Activated CD8-positive, alpha-beta T cell treated with anti-CD3 and anti-CD28 coated beads for 36 hours (primary cell): ENCODE measurements around the gene IFNL1. TPM values are rescaled to one million over a fixed set of nuclear protein-coding genes. Genes with fewer than 3 reads are reported as not detected.

Source experiments
- ATAC-seq: fragments of 200-7000 bp; cut with Tn5 transposase; one replicate; pipeline ENCODE4 v1.10.0; 2021; ENCODE audit warnings: mild to moderate bottlenecking, moderate library complexity
- CTCF ChIA-PET: fragments of 350-600 bp; sonication (Branson Sonifier 250); formaldehyde crosslinking; loops from one replicate; lab custom pipeline; 2021; ENCODE audit warnings: antibody characterized with exemption; lab: Charles Lee
- POLR2A ChIA-PET: fragments of 350-600 bp; sonication (Branson Sonifier 250); formaldehyde crosslinking; loops from one replicate; lab custom pipeline; 2021; ENCODE audit warnings: antibody characterized with exemption; lab: Charles Lee
- DNase-seq: peaks from one replicate; pipeline ENCODE4 v3.0.0-alpha.2; 2020
- H3K27ac Mint-ChIP-seq: one replicate; pipeline ENCODE4 v1.8.0; 2021; ENCODE audit warnings: mild to moderate bottlenecking, mixed read lengths
- H3K27me3 Mint-ChIP-seq: one replicate; pipeline ENCODE4 v1.8.0; 2021; ENCODE audit warnings: mixed read lengths
- H3K36me3 Mint-ChIP-seq: one replicate; pipeline ENCODE4 v1.8.0; 2021; ENCODE audit warnings: low read depth, mixed read lengths
- H3K4me1 Mint-ChIP-seq: one replicate; pipeline ENCODE4 v1.8.0; 2021; ENCODE audit warnings: low read depth, mixed read lengths
- H3K4me3 Mint-ChIP-seq: one replicate; pipeline ENCODE4 v1.8.0; 2021; ENCODE audit warnings: mild to moderate bottlenecking, moderate library complexity, mixed read lengths
- H3K9me3 Mint-ChIP-seq: one replicate; pipeline ENCODE4 v1.8.0; 2021; ENCODE audit warnings: mixed read lengths
- intact Hi-C: fragments of 100-400 bp; cut with micrococcal nuclease; formaldehyde crosslinking; loops from one replicate; pipeline ENCODE4 v1.10.0; 2022
- total RNA-seq, 2 experiments: library from RNA; stranded (reverse); gene quantifications; one replicate each; pipeline ENCODE4 v1.2.3, GENCODE V29; 2021
- TF ChIP-seq, protein P1 (sequence below): fragments of 200-600 bp; IDR thresholded peaks from one replicate; pipeline ENCODE4 v1.8.0; 2022; ENCODE audit warnings: antibody characterized with exemption, mild to moderate bottlenecking

The IFNL1 gene
- total RNA-seq, 2 experiments from 2014 or later = not detected

DNA sequence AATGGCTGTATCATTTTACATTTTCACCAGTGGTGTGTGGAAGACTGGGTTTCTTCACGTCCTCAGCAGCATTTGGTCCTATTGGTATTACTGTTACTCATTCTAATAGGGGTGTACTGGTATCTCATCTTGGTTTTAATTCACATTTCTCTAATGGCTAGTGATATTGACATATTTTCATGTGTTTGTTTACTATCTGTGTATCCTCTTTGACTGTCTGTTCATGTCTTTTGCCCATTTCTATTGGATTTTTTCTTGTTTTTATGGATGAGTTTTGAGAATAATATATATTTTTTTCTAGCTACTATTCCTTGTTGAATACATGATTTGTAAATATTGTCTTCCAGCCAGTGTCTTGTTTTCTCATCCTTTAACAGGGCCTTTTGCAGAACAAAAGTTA is 14.2 kb upstream of the IFNL1 start:
- intact Hi-C loops = no loop called here
- H3K27me3 Mint-ChIP-seq = no peaks in the 10 kb centered on the region
- DNase-seq (no peak), ATAC-seq (no peak)
- no peaks in the 10 kb centered on the region for H3K4me1 Mint-ChIP-seq
- ChIA-PET CTCF (no interaction called here), POLR2A (no interaction called here)
- no peaks in the 10 kb centered on the region for H3K36me3 Mint-ChIP-seq
- no peak overlapping the region for H3K27ac Mint-ChIP-seq
- H3K9me3 Mint-ChIP-seq = peaks cover 7% of the 10 kb centered on the region
- H3K4me3 Mint-ChIP-seq = no peak overlapping the region
- TF ChIP-seq, protein P1, sequence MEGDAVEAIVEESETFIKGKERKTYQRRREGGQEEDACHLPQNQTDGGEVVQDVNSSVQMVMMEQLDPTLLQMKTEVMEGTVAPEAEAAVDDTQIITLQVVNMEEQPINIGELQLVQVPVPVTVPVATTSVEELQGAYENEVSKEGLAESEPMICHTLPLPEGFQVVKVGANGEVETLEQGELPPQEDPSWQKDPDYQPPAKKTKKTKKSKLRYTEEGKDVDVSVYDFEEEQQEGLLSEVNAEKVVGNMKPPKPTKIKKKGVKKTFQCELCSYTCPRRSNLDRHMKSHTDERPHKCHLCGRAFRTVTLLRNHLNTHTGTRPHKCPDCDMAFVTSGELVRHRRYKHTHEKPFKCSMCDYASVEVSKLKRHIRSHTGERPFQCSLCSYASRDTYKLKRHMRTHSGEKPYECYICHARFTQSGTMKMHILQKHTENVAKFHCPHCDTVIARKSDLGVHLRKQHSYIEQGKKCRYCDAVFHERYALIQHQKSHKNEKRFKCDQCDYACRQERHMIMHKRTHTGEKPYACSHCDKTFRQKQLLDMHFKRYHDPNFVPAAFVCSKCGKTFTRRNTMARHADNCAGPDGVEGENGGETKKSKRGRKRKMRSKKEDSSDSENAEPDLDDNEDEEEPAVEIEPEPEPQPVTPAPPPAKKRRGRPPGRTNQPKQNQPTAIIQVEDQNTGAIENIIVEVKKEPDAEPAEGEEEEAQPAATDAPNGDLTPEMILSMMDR = no peak

DNA sequence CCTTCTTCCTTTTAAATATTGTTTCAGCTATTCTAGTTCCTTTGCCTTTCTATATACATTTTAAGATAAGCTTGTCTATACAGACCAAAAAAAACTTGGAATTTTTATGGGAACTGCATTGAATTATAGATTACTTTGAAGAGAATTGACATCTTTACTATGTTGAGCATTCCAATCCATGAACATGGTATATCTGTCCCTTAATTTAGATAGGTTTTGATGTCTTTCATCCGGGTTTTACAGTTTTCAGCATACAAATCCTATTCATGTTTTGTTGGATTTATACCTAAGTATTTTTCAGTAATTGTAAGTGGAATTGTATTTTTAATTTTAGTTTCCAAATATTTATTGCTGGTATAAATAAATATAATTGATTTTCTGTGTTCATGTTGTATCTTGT is 12.2 kb upstream of the IFNL1 start:
- POLR2A ChIA-PET = no interaction called here
- Mint-ChIP-seq H3K27me3 (no peaks in the 10 kb centered on the region), H3K27ac (no peak overlapping the region), H3K4me1 (no peaks in the 10 kb centered on the region), H3K9me3 (peaks cover 7% of the 10 kb centered on the region), H3K36me3 (no peaks in the 10 kb centered on the region), H3K4me3 (no peak overlapping the region)
- CTCF ChIA-PET = no interaction called here
- DNase-seq (no peak), ATAC-seq (no peak)
- intact Hi-C loops = no loop called here
- TF ChIP-seq, protein P1 = no peak

DNA sequence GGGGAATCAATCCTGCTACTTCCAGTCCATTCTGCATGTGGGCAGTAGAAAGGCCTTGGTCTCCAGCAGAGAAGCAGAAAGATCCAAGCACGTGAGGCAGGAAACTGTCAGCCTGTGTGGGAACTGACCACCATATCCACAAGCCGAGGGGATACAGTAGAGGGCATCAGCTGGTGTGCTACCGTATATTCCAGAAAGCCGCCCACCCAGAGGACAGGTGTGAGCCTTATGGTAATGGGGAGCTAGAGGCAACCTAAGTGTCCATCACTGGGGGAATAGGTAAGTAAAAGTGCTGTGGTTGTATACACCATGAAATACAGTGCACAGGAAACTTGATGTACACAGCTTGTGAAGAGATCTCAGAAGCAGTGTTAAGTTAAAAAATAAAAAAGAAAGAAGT is 2.8 kb upstream of the IFNL1 start:
- Mint-ChIP-seq H3K9me3 (no peaks in the 10 kb centered on the region), H3K4me3 (no peak overlapping the region), H3K27ac (no peak overlapping the region), H3K36me3 (no peaks in the 10 kb centered on the region), H3K4me1 (peaks cover 14% of the 10 kb centered on the region), H3K27me3 (no peaks in the 10 kb centered on the region)
- TF ChIP-seq, protein P1 = no peak
- CTCF ChIA-PET = no interaction called here
- no peak for DNase-seq
- POLR2A ChIA-PET = no interaction called here
- intact Hi-C loops = no loop called here
- no peak for ATAC-seq

DNA sequence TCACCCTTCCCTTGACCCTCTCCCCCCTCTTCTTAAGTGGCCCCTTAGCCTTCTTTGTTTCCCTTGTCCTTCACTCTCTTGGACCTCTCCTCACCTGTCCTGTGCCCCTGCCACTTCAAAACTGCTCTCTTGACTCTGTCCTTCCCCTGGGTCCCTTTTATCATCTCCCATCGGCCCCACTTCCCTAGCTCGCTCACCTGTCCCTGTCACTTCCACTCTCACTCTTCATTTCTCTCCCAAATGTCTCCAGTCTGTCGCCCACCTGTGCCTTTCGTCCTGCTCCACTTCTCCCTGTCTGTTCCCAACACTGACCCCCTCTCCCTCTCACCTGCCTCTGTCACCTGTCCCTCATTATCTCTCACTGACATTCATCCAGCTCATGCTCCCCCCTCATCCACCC is 699 bp downstream of the IFNL1 start:
- Mint-ChIP-seq H3K27ac (no peak overlapping the region), H3K9me3 (no peaks in the 10 kb centered on the region), H3K4me1 (peaks cover 18% of the 10 kb centered on the region), H3K27me3 (no peaks in the 10 kb centered on the region), H3K36me3 (no peaks in the 10 kb centered on the region), H3K4me3 (no peak overlapping the region)
- no peak for ATAC-seq
- no peak for DNase-seq
- ChIA-PET CTCF (interaction anchor here (0.8 kb wide), 1 partner anchor 245 kb away, joined by 3 read pairs; no protein-coding TSS in a partner anchor), POLR2A (no interaction called here)
- intact Hi-C loops = no loop called here
- TF ChIP-seq, protein P1 = no peak

DNA sequence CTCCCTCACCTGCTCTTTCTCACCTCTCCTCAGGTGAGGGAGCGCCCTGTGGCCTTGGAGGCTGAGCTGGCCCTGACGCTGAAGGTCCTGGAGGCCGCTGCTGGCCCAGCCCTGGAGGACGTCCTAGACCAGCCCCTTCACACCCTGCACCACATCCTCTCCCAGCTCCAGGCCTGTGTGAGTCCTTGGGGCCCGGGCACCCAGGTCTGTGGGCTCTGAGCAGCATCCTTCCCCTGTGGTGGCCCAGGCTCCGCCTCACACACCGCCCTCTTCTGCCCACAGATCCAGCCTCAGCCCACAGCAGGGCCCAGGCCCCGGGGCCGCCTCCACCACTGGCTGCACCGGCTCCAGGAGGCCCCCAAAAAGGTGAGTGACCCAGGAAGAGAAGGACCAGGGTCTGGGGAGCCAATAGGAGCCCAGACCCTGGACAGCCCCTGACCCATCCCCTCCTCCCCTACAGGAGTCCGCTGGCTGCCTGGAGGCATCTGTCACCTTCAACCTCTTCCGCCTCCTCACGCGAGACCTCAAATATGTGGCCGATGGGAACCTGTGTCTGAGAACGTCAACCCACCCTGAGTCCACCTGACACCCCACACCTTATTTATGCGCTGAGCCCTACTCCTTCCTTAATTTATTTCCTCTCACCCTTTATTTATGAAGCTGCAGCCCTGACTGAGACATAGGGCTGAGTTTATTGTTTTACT is 1.9 kb downstream of the IFNL1 start:
- CTCF ChIA-PET = no interaction called here
- peak; percentile 84 for DNase-seq
- Mint-ChIP-seq H3K4me1 (peaks cover 18% of the 10 kb centered on the region), H3K4me3 (peak overlapping the region; percentile 8), H3K9me3 (no peaks in the 10 kb centered on the region), H3K36me3 (no peaks in the 10 kb centered on the region), H3K27me3 (no peaks in the 10 kb centered on the region), H3K27ac (peak overlapping the region; percentile 73)
- intact Hi-C loops = no loop called here
- POLR2A ChIA-PET = no interaction called here
- TF ChIP-seq, protein P1 = no peak
- ATAC-seq = peak; percentile 96
